ENCODE results near the gene ATP6V1G2.

The ATP6V1G2 gene

GRCh38 chr6:31497531-31498476 is 48.6 kb downstream of the ATP6V1G2 start, which contains the start of gene MICB (continued):
- TF ChIP-seq ZNF2 (tag by site-specific recombination; IDR thresholded peaks at IDR 0.05): peak; percentile 15; the same call in 1 of the 2 replicates
- no peak for TF ChIP-seq ZNF473 (tag by site-specific recombination; IDR thresholded peaks at IDR 0.05)
- TF ChIP-seq ZNF335 (tag by site-specific recombination; conservative IDR thresholded peaks at IDR 0.05): peak; percentile 83
- TF ChIP-seq ZFP69B (tag by site-specific recombination; IDR thresholded peaks at IDR 0.05): 0 out of 2 replicates have a peak, but pooled peaks have one; percentile 31
- peak; percentile 64; the same call in 1 of the 2 replicates for TF ChIP-seq ZSCAN30 (tag by site-specific recombination; IDR thresholded peaks at IDR 0.05)
- peak; percentile 49; the same call in 1 of the 2 replicates for TF ChIP-seq ZNF777 (tag by site-specific recombination; IDR thresholded peaks at IDR 0.05; ENCODE audit: borderline replicate concordance)
- TF ChIP-seq KLF16 (tag by site-specific recombination; IDR thresholded peaks at IDR 0.05): peak; percentile 39; the same call in 1 of the 2 replicates
- TF ChIP-seq ELK4 (IDR thresholded peaks at IDR 0.05; ENCODE audit: borderline replicate concordance, low read depth, low read length): no peak
- TF ChIP-seq PATZ1 (tag by site-specific recombination; IDR thresholded peaks at IDR 0.05): peak; percentile 68
- peak; percentile 87 for TF ChIP-seq PRDM1 (tag by site-specific recombination; IDR thresholded peaks at IDR 0.05)
- TF ChIP-seq GLIS1 (tag by site-specific recombination; IDR thresholded peaks at IDR 0.05): peak; percentile 38; the same call in 1 of the 2 replicates
- TF ChIP-seq IKZF3 (tag by site-specific recombination; IDR thresholded peaks at IDR 0.05): peak; percentile 74
- peak; percentile 48; the same call in 1 of the 2 replicates for TF ChIP-seq ZBTB10 (tag by site-specific recombination; IDR thresholded peaks at IDR 0.05)
- TF ChIP-seq ZNF394 (tag by site-specific recombination; IDR thresholded peaks at IDR 0.05; ENCODE audit: borderline replicate concordance): peak; percentile 42; the same call in 1 of the 2 replicates
- peak; percentile 52 for TF ChIP-seq SP3 (tag by site-specific recombination; IDR thresholded peaks at IDR 0.05)
- TF ChIP-seq ZNF76 (tag by site-specific recombination; IDR thresholded peaks at IDR 0.05; ENCODE audit: borderline replicate concordance, low read depth): peak; percentile 55; the same call in 1 of the 2 replicates
- TF ChIP-seq SP7 (tag by site-specific recombination; IDR thresholded peaks at IDR 0.05): peak; percentile 50
- 0 out of 2 replicates have a peak, but pooled peaks have one; percentile 52 for TF ChIP-seq ZNF561 (tag by site-specific recombination; IDR thresholded peaks at IDR 0.05; ENCODE audit: borderline replicate concordance)
- TF ChIP-seq ZSCAN23 (tag by site-specific recombination; IDR thresholded peaks at IDR 0.05): 0 out of 2 replicates have a peak, but pooled peaks have one; percentile 36
- TF ChIP-seq OSR2 (tag by site-specific recombination; IDR thresholded peaks at IDR 0.05): 0 out of 2 replicates have a peak, but pooled peaks have one; percentile 20
- TF ChIP-seq PRDM6 (tag by site-specific recombination; IDR thresholded peaks at IDR 0.05): no peak
- peak; percentile 47; the same call in 1 of the 2 replicates for TF ChIP-seq ZBTB20 (tag by site-specific recombination; IDR thresholded peaks at IDR 0.05)
- 0 out of 2 replicates have a peak, but pooled peaks have one; percentile 56 for TF ChIP-seq KLF8 (tag by site-specific recombination; IDR thresholded peaks at IDR 0.05)
- peak; percentile 85 for TF ChIP-seq SP2 (tag by site-specific recombination; IDR thresholded peaks at IDR 0.05)
- TF ChIP-seq ZNF701 (tag by site-specific recombination; IDR thresholded peaks at IDR 0.05): no peak
- peak; percentile 45; the same call in 1 of the 2 replicates for TF ChIP-seq ZBTB11 (tag by site-specific recombination; conservative IDR thresholded peaks at IDR 0.05; ENCODE audit: low read depth)
- TF ChIP-seq ZXDB (tag by site-specific recombination; IDR thresholded peaks at IDR 0.05): peak; percentile 99

All from HEK293 (cell line).